UCSD-AML1 (cell line): ENCODE results near the gene PTCD3.

Experiments
- DNase-seq: peaks from one replicate; lab custom pipeline; 2025; ENCODE audit not compliant: unreplicated experiment; lab: John Stamatoyannopoulos, UW

Gene PTCD3

DNA sequence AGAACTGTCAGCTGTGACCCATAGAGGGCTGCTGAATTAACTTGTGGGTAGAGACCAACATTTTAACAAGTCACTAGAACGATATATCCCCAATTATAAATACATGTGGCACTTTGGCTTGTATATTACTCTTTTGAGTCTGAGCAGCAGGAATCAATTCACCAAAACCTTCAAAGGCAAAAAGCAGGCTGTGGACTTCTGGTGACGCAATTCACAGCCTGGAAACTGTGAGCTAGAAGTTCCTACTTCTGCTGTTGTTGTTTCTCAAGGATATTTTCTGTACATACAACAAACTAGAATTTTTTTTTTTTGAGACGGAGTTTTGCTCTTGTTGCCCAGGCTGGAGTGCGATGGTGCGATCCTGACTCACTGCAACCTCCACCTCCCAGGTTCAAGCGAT lies 37.3 kb downstream of the PTCD3 start:
- no peak for DNase-seq

DNA sequence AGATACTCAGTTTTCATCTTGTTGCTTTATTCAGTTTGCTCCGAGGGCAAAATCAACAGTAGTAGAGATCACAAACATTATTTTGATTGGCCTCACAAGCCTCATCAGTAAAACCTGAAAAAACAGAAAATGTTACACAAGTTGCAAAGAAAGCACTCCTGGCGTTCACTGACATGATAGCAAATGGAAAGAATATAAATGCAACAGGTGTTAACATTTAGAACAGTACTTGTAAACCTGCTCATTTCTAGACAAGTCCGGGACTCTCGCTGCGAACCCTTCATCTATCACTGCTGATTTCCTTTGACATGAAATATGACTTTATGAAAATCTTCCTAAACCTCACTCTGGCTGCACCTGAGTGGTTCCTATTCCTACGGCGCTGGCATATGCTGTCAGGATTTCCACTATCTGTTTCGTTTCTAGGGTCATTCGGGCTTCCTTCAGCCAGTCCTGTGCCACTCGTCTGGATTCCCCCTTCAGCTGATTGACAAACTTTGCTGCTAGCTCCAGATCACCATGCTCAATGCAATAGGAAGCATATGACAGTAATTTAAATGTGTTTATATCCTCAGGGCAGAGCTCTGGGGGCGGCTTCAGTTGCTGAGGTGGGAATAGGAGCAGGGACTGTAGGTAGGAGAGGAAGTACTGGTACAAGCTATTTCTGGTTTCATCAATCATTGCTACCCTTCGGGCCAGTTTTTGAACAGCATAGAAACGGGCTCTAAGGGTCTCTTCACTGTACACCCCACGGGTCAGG lies 38.1 kb downstream of the PTCD3 start:
- DNase-seq = no peak

DNA sequence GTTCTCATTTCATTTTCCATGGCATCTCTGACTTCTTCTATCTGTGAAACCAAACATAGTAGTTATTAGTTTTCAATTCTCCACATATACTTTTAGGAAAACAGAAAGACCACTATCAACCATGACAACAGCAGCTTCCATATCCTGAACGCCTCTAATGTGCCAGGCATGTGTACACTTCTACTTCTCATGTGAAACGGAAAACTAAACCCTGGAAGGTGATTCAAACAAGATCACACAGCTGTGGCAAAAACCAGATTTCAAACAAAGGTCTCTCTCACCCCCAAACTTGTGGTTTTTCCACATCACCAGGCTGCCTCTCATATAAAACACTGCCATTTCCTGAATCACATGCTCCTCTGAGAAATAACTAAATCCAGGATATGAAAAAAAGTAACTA lies 41.8 kb downstream of the PTCD3 start:
- no peak for DNase-seq

DNA sequence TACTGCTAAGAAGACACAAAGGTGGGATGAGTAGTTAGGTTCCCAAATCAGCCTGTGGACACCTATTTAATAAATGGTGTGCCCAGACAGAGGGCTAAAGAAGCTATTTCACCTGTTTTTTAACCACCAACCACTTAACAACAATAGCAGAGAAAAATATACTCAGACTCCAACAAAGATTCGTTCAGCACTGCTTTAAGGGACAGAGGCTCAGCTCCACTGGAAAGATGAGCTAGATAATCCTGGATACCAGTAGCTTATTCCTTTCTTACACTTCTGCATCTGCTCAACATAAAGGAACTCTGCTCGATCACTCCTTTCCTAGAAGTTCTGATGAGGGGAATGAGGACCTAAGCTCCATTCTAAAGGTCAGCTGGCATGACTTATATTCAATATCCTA lies 44.5 kb downstream of the PTCD3 start:
- DNase-seq = no peak

DNA sequence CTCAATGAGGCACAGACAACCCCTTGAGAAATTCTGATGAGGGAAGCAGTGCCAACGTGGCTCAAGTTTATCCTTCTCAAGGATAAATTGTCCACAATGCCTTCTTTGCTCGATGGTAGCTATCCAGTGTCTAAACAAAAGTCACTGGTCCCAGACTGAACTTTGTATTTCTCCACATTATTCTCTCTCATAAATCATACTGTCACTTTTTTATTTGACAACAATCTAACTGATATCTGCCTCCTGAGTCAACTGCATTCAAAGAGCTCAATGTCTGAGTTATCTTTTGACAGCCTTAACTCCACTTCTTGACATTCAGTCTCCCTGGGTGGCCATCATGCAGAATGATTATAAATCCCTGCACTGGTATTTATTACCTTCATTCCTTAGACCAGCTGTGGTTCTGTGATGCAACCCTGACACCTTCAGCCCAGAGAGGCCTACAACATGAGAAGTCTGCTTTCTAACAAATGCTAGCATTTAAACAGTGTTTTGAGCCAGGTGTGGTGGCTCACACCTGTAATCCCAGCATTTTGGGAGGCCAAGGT lies 51.0 kb downstream of the PTCD3 start:
- DNase-seq = no peak

DNA sequence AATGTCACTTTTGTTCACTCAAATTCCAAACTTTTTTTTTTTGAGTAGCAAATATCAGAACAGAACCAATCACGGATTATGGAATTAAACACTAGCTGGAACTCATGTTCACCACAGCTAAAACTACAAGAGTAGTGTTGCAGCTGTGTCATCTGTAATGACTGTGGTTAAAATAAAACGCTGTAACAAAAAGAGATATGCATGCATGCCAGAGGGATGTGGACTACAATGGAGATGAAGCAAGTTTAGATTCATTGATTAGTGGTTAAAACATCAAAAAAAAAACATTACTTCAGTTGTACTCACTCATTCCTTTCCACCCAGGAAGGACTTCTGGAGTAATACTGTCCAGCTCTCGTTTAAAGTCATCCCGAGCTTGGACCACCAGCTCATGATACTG lies 52.3 kb downstream of the PTCD3 start:
- DNase-seq = no peak

DNA sequence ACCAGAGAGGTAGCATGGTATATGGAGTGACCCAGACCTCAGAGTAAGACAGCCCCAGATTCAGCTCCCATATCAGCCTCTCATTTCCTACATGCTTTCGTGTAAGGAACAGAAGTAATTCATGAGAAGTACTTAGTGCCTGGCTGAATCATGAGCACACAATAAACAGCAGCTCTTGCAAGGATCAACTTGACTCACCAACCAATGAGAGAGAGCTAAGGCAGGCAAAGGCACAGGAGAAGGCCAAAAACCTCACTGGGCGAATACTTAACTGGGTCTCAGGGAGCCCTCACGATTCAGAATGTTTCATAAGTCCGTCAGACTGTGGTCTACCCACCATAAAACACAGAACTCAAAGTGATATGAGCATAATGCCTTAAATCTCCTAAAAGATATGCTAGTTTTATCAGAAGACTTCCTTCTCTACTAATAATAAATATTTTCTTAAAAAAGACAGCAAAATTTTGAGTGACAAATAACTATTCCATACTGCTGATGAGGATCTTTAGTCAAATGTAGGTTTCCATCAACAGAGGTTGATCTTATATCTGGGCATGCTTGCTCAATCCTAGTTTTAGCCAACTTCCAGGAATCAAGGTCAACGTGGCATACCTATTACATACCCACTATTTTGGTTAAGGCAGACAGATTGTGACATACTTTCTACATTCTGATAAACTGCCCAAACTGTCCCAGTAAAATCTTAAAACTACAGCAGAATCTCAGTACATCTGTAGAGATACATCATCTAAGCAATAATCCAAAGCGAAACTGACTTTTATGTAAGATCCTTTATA lies 54.3 kb downstream of the PTCD3 start:
- DNase-seq = no peak

DNA sequence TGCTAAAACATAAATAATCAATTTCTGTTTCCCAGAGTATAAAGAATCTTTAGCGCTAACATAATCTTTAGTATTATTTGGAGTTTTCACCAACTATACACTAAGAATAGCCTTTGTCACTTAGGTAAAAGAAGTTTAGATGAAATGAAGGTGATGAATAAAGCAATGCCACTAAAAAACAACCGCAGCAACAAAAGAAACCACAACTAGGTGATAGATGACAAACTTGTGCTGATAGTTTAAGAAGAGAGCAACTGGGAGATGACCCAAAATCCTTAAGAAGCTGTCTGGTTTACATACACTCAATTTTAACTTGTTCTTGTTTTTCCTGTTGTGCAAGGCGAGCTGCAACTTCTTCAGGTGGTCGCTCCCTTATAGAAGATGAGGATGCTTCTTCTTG lies 64.4 kb downstream of the PTCD3 start:
- no peak for DNase-seq

DNA sequence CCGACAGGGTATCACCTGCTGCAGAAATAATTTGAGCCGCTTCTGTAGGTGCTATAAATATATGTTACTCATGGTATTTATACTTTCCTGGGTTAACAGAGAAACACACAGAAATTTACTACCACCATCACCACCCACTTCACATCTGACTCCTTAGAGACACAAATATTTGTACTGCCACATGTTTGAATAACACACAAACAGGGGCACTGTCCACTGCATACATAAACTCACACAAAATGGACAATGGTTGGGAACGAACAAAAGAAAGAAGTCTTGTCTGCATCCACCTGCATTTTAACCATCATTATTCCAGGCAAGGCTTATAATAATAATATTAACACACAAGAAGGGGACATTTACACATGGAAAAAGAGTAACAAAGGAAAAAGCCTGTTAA lies 65.3 kb downstream of the PTCD3 start:
- DNase-seq = no peak

DNA sequence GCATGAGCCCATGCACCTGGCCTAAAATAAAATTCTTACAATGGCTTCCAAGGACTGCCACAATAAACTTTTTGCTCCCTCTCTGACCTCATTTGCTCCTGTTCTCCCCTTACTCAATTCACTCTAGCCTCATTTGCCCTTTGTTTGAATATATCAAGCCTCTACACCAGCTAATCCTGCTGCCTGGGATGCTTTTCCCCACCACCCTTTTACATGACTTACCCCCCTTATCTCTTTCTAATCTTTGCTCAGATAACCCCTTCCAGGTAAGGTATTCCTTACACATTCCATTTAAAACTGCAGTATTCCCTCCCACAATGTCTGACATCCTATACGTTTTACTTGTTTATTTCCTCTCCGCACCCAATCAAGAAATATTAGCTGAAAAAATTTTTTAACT lies 66.6 kb downstream of the PTCD3 start:
- DNase-seq = no peak

DNA sequence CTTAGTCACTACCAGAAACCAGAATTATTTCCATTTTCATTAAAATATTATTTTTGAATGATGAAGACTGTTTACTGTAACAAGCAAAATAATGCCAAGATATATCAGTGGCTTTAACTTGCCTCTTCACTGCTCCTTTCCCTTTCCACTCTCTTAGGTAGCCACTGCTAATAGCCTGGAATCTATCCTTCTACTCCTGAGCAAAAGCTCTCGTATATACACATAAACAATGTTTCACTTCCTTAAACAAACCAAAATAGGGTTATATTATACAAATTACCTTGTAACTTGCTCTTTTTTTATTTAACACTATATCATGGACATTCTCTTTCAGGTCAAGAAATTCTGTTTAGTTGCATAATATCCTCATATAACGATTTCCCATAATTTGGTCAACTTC lies 68.4 kb downstream of the PTCD3 start:
- no peak for DNase-seq

DNA sequence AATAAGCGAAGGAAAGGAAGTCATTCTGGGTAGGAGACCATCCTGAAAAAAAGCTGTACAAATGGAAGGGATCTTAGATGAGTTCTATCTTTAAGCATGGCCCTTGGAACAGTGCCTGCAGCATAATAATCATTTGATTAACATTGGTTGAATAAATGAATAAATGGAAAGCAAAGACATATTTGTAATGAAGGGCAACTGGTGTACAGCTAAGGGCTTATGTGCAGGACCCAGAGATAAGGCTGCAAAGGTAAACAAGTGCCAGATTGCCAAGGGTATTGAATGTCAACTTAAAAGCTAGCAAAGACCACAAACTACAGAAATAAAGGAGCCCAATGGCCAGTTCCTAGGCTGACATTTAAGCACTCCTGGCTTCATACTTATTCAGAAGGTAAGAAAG lies 69.8 kb downstream of the PTCD3 start:
- DNase-seq = no peak

DNA sequence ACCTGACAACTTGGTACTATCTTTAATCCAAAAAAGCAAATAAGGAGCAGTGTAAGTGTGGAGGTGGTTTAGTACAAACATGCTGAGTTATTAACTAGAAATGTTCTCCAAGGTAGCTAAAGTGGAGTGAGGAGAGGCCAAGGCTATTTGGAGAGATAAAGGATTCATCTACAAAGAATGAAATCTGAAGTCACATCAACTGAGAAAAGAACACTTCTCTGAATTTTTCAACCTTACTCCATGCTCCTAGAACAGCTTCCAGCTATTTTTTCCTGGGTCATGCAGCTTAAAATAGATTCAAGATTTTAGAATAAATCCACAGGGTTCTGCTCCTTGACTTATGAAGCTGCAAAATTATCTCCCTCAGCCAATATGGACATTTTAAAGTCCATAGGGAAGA lies 70.6 kb downstream of the PTCD3 start:
- no peak for DNase-seq

DNA sequence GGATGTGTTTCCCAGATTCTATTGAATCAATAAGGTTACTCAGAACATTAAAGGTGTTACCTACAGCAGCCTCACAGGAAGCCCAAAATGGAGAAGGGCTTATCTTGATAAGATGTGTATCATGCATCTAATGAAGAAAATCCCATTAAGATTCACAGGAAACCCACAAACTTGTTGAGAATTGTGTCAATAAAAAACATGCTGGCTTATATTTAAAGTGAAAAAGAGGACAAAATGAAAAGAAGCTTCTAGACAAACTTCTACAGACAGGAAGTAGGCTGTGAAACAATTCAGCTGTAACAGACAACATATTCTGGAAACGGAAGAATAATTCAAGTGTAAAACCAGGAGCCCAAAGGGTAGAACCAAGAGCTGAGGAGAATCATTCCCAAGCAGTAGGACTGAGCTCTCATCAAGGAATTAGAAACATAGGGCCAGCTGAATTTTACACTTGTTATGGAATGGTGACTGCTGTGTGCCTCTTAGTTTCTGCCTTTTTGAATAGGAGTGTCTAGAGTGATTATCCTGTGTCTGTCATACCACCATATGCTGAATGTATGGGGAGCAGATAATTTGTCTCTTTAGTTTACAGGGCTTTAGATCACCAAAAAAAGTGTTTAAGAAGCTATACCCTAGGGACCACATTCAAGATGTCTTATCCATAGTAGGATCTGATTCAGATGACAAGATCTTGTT lies 79.6 kb downstream of the PTCD3 start:
- DNase-seq = no peak

DNA sequence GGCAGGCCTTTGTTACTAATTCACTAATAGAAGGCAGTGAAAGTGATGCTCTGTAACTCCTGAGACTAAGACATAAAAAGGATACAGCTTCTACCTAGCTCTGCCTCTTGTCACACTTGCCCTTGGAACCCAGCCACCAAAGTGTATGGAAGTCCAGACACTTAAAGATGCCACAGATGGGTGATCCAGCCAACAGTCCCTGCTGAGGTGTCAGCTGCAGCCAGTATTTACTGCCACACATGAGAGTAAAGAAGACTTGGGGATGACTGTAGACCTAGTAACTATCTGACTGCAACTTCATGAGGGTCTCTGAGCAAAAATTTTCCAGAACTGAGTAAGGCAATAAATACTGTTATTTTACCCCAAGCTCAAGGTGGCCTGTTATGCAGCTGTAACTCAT lies 80.4 kb downstream of the PTCD3 start:
- no peak for DNase-seq

DNA sequence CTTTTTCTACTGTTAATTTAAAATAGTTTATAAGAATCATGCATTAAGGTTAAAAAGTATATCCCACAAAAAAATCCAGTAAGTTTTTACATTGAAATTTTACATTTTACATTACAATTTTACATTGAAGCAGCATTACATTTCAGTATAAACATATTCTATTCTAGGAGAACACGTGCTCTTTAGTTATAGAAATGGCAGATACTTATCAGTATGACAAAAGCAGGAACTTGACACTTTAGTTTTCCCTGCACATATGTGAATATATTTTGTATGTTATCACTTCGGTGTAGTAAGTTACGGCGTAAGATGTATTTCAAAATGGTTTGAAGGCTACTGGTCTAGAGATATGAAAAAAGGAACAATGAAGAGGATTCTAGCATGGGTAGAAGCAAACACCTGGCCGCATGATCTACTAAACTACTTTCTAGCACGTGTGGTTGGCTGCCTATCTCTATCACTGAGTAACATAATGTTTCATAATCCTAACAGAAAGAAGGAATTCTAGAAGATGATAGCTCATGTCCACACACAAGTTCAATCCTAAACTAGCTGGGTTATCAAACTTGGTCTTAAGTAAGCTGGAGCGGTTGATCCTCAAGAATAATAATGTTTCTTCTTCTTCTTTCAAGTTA lies 83.9 kb downstream of the PTCD3 start:
- DNase-seq = no peak
